Bronchial epithelial cell (primary cell): Measurements from ENCODE around the gene ZBTB48. TPM values are rescaled to one million over a fixed set of nuclear protein-coding genes. Genes with fewer than 3 reads are reported as not detected.

Experiments used
- DNase-seq: peaks from one replicate; pipeline ENCODE4 v3.0.0-alpha.2; 2010; ENCODE audit warnings: low read depth
- FAIRE-seq: peaks from 2 replicates; lab custom pipeline; 2011; peaks lifted over from hg19 to GRCh38; lab: Jason Lieb, UNC
- H3K27me3 ChIP-seq: 2 replicates; pipeline ENCODE4 v1.5.1; 2011; ENCODE audit warnings: low read length; ENCODE audit not compliant: control insufficient read depth, insufficient read depth
- H3K36me3 ChIP-seq: 2 replicates; pipeline ENCODE4 v1.5.1; 2011; ENCODE audit warnings: low read length; ENCODE audit not compliant: control insufficient read depth, insufficient read depth
- H3K4me3 ChIP-seq: 2 replicates; pipeline ENCODE4 v1.5.1; 2011; ENCODE audit warnings: mild to moderate bottlenecking, low read depth, low read length, control low read depth
- total RNA-seq: library from RNA; depleted of rRNA; stranded (reverse); fragments of >200 nt; gene quantifications from 2 replicates; pipeline ENCODE4 v1.2.1, GENCODE V29; 2014
- TF ChIP-seq, protein P1 (sequence below): IDR thresholded peaks from 2 replicates; pipeline ENCODE4 v1.5.1; 2011; ENCODE audit warnings: mild to moderate bottlenecking, moderate library complexity, low read length, control low read depth, inconsistent platforms; ENCODE audit not compliant: insufficient read depth, severe bottlenecking

ZBTB48 gene
- total RNA-seq, 1 donor from 2014 or later, result 19.7 TPM

DNA sequence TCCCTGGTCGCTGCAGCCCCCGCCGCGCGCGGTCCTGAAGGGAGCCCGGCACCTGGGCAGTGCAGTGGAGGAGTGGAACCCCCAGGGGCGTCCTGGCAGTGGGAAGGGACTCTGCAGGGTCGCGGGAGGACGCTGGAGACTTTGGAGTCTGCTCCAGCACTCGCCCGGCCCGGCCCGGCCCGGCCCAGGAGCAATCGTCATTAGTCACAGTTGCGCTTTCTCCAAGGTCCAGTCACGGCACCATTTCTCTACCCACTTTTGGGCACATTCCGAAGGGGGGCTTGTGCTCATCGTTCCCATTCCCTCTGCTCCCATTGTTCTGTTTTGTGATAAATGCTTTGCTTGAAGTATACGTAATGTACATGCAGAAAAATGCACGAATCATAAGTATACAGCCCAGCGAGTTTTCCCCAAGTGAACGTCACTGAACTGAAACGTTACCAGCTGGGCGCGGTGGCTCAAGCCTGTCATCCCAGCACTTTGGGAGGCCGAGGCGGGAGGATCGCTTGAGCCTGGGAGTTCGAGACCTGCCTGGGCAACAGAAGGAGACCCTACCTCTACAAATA is 45.9 kb downstream of the ZBTB48 start:
- Histone ChIP-seq H3K27me3 (no peaks in the 10 kb centered on the region), H3K4me3 (peak overlapping the region; percentile 74), H3K36me3 (peaks cover 25% of the 10 kb centered on the region)
- FAIRE-seq, result no peak
- TF ChIP-seq, protein P1, sequence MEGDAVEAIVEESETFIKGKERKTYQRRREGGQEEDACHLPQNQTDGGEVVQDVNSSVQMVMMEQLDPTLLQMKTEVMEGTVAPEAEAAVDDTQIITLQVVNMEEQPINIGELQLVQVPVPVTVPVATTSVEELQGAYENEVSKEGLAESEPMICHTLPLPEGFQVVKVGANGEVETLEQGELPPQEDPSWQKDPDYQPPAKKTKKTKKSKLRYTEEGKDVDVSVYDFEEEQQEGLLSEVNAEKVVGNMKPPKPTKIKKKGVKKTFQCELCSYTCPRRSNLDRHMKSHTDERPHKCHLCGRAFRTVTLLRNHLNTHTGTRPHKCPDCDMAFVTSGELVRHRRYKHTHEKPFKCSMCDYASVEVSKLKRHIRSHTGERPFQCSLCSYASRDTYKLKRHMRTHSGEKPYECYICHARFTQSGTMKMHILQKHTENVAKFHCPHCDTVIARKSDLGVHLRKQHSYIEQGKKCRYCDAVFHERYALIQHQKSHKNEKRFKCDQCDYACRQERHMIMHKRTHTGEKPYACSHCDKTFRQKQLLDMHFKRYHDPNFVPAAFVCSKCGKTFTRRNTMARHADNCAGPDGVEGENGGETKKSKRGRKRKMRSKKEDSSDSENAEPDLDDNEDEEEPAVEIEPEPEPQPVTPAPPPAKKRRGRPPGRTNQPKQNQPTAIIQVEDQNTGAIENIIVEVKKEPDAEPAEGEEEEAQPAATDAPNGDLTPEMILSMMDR, result no peak
- peak; percentile 26 for DNase-seq

DNA sequence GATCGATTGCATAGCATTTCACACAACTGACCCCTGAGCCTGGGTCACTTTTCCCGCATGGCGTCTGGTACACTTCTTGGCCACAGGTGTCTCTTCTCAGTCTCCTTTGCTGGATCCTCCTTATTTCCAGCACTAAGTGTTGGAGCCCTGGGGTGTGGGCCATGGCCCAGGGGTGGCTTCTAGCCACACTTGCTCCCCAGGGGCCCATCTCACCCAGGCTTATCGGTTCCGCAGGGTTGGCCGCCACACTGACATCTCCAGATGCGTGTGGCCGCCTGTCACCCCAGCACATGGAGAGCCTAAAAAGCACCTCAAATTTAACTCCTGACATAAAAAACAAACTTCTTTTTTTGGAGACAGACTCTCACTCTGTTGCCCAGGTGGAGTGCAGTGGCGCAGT is 47.2 kb downstream of the ZBTB48 start:
- H3K36me3 ChIP-seq, result peaks cover 19% of the 10 kb centered on the region
- no peak for DNase-seq
- H3K27me3 ChIP-seq, result no peaks in the 10 kb centered on the region
- FAIRE-seq, result no peak
- no peak overlapping the region for H3K4me3 ChIP-seq
- TF ChIP-seq, protein P1, result no peak

GRCh38 chr1:6627841-6628545 is 48.2 kb downstream of the ZBTB48 start:
- FAIRE-seq, result no peak
- no peak overlapping the region for H3K4me3 ChIP-seq
- TF ChIP-seq, protein P1, result no peak
- H3K36me3 ChIP-seq, result peaks cover 22% of the 10 kb centered on the region
- DNase-seq, result no peak
- no peaks in the 10 kb centered on the region for H3K27me3 ChIP-seq

DNA sequence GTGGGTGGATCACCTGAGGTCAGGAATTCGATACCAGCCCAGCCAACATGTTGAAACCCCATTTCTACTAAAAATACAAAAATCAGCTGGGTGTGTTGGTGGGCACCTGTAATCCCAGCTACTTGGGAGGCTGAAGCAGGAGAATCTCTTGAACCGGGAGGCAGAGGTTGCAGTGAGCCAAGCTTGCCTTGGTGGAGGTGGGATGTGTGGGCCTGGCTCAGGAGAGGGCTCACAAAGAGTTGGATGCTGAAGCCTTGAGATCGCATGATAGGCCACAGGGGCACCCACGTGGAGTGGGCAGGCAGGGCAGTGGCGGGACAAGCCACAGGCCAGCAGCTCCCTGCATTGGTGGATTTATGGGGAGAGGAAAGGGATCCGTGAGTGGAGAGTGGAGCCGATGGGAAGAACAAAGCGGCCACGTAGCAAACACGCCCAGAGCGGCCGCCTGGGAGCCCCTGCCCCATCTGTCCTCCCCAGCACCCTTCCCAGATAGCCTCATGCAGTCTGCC is 49.2 kb downstream of the ZBTB48 start:
- no peaks in the 10 kb centered on the region for H3K27me3 ChIP-seq
- DNase-seq (no peak), FAIRE-seq (no peak)
- no peak overlapping the region for H3K4me3 ChIP-seq
- TF ChIP-seq, protein P1, result no peak
- H3K36me3 ChIP-seq, result peaks cover 24% of the 10 kb centered on the region

GRCh38 chr1:6630027-6630426 is 50.2 kb downstream of the ZBTB48 start:
- Histone ChIP-seq H3K27me3 (no peaks in the 10 kb centered on the region), H3K4me3 (no peak overlapping the region), H3K36me3 (peaks cover 25% of the 10 kb centered on the region)
- DNase-seq (no peak), FAIRE-seq (no peak)
- TF ChIP-seq, protein P1, result no peak
